IPS-20b (cell line): ENCODE measurements around the gene TMEM86A.

ENCODE experiments used
- H3K27ac ChIP-seq: one replicate; pipeline ENCODE4 v1.5.1; 2013; ENCODE audit warnings: low read length
- H3K27me3 ChIP-seq: 2 replicates; pipeline ENCODE4 v1.6.1; 2013; ENCODE audit warnings: mild to moderate bottlenecking, low read length, inconsistent platforms; ENCODE audit not compliant: insufficient read depth
- H3K36me3 ChIP-seq: 2 replicates; pipeline ENCODE4 v1.6.1; 2013; ENCODE audit warnings: low read depth, mild to moderate bottlenecking, inconsistent platforms, low read length, moderate library complexity; ENCODE audit not compliant: insufficient read depth
- H3K4me1 ChIP-seq: 2 replicates; pipeline ENCODE4 v1.6.1; 2013; ENCODE audit warnings: mild to moderate bottlenecking, control low read depth, inconsistent platforms, low read length, moderate library complexity; ENCODE audit not compliant: insufficient read depth
- H3K4me3 ChIP-seq: 2 replicates; pipeline ENCODE4 v1.5.1; 2013; ENCODE audit warnings: mild to moderate bottlenecking, low read length, inconsistent platforms
- H3K9ac ChIP-seq: 2 replicates; pipeline ENCODE4 v1.6.1; 2013; ENCODE audit warnings: low read depth, mild to moderate bottlenecking, inconsistent platforms, low read length, moderate library complexity
- H3K9me3 ChIP-seq: 2 replicates; pipeline ENCODE4 v1.6.1; 2013; ENCODE audit warnings: mild to moderate bottlenecking, low read depth, low read length, inconsistent platforms; ENCODE audit not compliant: insufficient read depth

TMEM86A gene

DNA sequence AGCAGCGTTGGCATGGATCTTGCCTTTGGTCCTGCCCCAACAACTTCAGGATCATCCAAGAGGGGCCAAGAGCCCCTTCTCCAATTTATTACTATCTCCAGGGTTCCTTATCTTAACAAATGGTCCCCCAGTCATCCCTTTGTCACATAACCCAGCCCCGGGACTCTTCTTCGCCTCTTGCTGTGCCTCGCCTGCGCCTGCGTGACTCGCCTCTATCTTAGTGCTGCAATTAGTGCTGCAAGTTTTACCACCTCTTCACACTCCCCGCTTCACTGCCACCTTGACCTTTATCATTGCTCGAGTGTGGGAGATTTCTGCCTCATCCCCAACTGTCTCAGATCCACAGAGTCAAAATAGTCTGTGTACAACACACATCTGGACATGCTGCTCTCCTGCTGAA is 31.4 kb downstream of the TMEM86A start:
- Histone ChIP-seq H3K27me3 (no peaks in the 10 kb centered on the region), H3K4me1 (peaks cover 6% of the 10 kb centered on the region), H3K4me3 (no peak overlapping the region), H3K27ac (no peak overlapping the region), H3K9me3 (no peaks in the 10 kb centered on the region), H3K9ac (no peak overlapping the region), H3K36me3 (no peaks in the 10 kb centered on the region)

DNA sequence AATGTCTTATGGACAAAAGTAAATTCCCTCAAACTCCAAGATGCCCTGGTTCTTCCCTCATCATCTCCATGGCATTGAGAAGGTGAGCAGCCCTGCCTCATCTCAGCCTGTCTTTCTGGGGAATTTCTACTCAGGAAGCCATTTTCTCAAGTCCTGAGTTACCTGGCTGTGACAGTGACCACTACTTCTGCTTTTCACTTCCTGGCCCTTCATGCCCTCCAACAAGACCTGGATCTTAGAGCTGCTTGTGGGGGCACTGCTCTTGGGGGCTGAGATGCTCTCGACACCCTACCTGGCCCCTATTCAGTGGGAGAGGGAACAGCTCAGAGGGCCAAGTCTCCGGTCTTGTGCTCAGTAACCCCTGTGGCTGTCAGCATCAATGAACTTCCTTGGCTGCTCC is 32.9 kb downstream of the TMEM86A start:
- Histone ChIP-seq H3K4me1 (peaks cover under 1% of the 10 kb centered on the region; the same call in 1 of the 2 replicates), H3K27ac (no peak overlapping the region), H3K27me3 (no peaks in the 10 kb centered on the region), H3K9ac (no peak overlapping the region), H3K4me3 (no peak overlapping the region), H3K36me3 (no peaks in the 10 kb centered on the region), H3K9me3 (no peaks in the 10 kb centered on the region)

DNA sequence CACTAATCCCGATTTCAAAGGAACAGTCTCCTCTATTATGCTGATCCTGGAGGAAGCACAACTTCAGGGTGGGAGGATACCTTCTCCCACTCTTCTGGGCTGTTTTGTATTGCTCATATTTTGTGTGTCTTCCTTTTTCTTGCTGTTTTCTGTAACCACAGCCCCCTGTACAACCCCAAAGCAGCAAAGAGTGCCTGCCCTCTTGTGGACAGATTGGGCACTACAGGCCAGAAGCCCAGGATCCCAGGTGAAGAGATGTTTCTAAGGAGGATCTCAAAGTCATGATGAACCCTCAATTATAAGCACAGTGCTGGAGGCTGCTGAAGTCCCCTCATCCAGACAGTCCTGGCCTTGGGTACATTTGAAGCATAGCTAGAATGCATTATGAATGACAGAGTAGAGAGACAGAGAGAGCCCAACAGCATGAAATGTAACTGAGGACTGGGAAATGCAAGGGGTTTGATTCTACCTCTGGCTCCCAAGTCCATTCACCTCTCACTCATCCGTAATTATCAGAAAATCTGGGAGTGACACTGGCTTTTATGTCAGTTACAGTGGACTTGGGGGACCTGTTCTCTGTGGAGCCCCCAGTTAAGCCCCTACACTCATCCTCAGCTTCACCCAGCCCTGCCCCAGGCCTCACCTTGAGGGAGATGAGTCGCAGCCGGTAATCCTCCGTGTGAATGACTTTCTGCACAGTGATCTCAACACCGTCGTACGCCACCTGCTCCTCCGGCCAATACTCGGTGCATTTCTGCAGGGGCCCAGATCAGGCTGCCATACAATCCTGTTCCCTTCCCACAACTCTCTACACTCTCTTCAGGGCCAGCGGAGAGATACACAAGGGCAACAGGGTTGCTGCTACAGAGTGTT is 33.6 kb downstream of the TMEM86A start:
- no peak overlapping the region for H3K4me3 ChIP-seq
- no peaks in the 10 kb centered on the region for H3K9me3 ChIP-seq
- no peaks in the 10 kb centered on the region for H3K27me3 ChIP-seq

DNA sequence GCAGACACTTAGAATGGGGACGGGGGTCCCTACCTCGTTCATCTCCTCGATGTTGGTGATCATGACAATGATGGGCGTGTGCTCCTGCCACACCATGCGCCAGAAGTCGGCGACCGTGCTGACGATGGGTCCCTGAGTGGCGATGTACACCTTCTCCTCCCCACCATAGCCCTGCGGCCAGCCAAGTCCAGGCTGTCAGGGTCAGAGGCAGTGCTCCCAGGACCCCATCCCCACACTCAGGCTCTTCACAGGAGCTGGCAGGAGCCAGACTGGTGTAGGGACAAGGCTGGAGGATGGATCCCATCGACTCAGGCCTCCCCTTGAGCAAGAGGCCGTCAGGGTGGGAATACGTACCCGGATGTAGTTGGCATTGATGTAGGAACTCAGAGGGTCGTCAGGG is 34.6 kb downstream of the TMEM86A start:
- Histone ChIP-seq H3K4me3 (no peak overlapping the region), H3K9ac (no peak overlapping the region), H3K36me3 (no peaks in the 10 kb centered on the region)

More for the DNA sequence above, 33.6 kb downstream of the TMEM86A start:
- Histone ChIP-seq H3K36me3 (no peaks in the 10 kb centered on the region), H3K27ac (no peak overlapping the region), H3K4me1 (no peaks in the 10 kb centered on the region), H3K9ac (no peak overlapping the region)

DNA sequence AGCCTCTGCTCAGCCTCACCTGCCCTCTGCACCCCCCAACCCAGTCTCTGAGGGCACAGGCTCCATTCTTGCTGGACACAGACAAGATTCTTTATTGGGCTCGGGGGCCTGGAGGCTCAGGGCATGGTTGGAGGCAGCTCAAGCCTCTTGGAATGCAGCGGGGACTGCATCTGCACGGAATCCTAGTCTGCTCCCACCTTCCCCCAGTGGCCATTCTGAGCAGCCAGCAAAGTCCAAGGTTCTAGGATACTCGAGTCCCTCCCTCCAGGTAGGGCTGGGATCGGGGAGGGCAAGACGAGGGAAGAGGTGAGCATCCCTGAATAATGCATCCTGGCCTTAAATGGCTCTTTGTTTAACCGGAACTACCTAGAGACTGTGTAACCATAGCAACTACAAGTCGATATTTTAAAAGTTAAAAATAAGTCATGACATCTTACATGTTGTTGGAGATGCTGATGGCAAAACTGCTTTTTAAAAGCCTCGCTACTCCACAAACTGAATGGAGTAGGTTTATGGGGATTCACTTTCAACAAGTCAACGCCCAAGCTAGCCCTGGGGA is 38.1 kb downstream of the TMEM86A start:
- Histone ChIP-seq H3K4me3 (no peak overlapping the region), H3K9me3 (no peaks in the 10 kb centered on the region), H3K36me3 (no peaks in the 10 kb centered on the region), H3K9ac (no peak overlapping the region), H3K4me1 (no peaks in the 10 kb centered on the region), H3K27ac (no peak overlapping the region), H3K27me3 (no peaks in the 10 kb centered on the region)

More for the DNA sequence above, 34.6 kb downstream of the TMEM86A start:
- H3K4me1 ChIP-seq: no peaks in the 10 kb centered on the region
- H3K27me3 ChIP-seq: no peaks in the 10 kb centered on the region
- no peak overlapping the region for H3K27ac ChIP-seq
- H3K9me3 ChIP-seq: no peaks in the 10 kb centered on the region

DNA sequence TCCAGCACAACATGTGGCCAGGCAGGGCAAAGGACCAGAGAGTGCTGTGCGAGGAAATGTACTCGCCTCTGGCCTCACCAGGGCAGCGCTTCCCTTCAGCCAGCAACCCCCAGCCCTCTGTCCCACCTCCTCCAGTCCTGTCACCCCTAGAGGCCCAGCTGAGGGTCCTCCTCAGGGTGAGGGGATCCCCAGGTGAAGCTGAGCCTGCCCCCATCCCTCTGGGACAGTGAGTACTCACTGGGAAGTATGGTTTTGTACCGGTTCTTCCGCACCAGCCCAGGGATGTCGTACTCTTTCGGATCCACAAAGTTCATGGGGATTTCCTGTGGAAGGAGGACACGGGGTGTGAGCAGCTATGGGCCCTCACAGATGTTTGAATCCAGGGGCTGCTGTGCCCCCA is 39.1 kb downstream of the TMEM86A start:
- no peak overlapping the region for H3K27ac ChIP-seq
- H3K9me3 ChIP-seq: no peaks in the 10 kb centered on the region
- no peaks in the 10 kb centered on the region for H3K27me3 ChIP-seq
- no peaks in the 10 kb centered on the region for H3K4me1 ChIP-seq
- H3K4me3 ChIP-seq: no peak overlapping the region
- no peaks in the 10 kb centered on the region for H3K36me3 ChIP-seq
- no peak overlapping the region for H3K9ac ChIP-seq

DNA sequence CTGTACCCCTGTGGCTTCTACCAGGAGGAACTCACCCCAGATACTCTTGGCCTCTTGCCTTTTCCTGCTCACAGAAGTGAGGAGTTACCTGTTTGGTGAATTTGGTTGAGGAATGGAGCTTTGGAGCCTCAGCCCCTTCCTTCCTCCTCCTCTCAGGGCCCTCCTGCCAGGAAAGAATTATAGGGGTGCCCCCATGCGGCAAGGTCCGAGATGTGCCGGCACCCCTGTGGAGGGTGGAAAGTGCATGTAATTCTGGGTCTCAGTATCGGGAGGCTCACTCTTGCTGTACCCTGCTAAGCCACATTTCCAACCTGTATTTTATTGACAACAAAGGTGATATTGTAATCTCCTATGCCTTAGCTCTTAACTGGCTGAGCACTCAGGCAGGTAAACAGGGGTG is 41.1 kb downstream of the TMEM86A start:
- no peaks in the 10 kb centered on the region for H3K9me3 ChIP-seq

DNA sequence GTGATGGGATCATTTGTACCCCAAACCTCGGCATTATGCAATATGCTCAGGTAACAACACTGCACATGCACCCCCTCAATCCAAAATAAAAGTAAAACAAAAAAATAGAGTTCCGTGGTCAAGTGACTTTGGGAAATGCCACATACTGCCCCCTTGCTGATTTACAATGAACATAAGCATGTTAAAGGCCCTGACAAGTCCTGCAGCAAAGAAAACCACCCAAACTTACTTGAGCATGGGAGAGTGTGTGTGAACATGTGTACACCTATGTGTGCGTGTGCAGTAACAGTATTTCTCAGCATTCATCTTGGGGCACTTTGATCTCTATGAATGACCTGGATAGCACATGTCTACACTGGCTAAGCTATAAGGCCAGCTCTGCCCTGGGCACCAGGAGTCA is 43.2 kb downstream of the TMEM86A start:
- Histone ChIP-seq H3K9me3 (no peaks in the 10 kb centered on the region), H3K27me3 (no peaks in the 10 kb centered on the region), H3K4me1 (no peaks in the 10 kb centered on the region), H3K4me3 (no peak overlapping the region), H3K36me3 (no peaks in the 10 kb centered on the region), H3K9ac (no peak overlapping the region), H3K27ac (no peak overlapping the region)

More for the DNA sequence above, 41.1 kb downstream of the TMEM86A start:
- Histone ChIP-seq H3K4me3 (no peak overlapping the region), H3K27me3 (no peaks in the 10 kb centered on the region), H3K4me1 (no peaks in the 10 kb centered on the region), H3K27ac (no peak overlapping the region), H3K36me3 (no peaks in the 10 kb centered on the region), H3K9ac (no peak overlapping the region)

DNA sequence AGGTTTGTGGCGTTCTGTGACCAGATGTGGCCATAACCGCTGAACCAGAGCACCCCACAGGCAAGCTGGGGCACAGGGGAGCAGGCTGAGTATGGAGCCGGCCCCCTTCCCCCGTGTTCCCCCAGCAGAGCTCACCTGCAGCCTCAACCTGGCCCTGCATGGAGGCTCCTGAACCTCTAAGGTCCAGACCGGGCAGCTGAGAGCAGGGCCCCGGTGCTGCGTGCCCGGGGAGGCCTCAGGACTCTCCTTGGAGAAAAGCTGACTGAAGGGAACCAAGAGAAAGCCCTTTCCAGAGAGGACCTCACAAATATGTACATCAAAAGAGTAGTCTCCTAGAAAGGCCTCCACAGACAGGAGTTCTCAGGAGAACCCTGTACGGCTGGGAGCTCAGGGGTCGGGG is 44.8 kb downstream of the TMEM86A start:
- no peak overlapping the region for H3K4me3 ChIP-seq
- no peaks in the 10 kb centered on the region for H3K27me3 ChIP-seq
- no peaks in the 10 kb centered on the region for H3K4me1 ChIP-seq
- H3K9ac ChIP-seq: no peak overlapping the region
- H3K9me3 ChIP-seq: no peaks in the 10 kb centered on the region
- H3K27ac ChIP-seq: no peak overlapping the region
- no peaks in the 10 kb centered on the region for H3K36me3 ChIP-seq

DNA sequence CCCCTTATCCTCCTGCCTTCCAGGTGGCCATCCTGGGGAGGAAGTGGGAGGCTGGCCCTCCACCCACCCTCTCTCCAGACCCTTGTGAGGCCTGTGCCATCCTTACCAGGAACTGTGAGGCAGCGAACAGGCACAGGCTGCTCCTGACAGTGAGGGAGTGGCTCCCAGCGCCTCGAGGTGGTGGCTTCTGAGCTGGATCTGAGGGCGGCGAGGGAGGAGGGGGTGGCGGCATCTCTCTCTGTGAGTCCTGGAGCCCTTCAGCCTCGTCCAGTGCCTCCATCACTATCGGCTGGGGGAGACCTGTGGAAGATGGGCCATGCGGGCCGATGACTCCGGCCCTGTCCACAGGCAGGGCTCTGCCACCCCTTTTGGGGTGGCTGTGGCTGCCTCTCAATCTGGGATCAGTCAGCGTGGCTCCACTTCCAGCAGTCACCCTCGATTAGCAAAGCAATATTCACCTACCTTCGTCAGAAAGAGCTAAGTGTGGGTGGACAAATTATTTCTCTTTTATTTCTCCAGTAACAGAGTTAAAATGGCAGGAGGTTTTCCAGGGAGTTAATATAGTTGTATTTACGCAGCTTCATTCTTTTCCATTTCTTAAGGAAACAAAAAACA is 45.4 kb downstream of the TMEM86A start:
- Histone ChIP-seq H3K27me3 (no peaks in the 10 kb centered on the region), H3K27ac (no peak overlapping the region), H3K36me3 (no peaks in the 10 kb centered on the region), H3K9ac (no peak overlapping the region), H3K9me3 (no peaks in the 10 kb centered on the region), H3K4me3 (no peak overlapping the region), H3K4me1 (peaks cover 2% of the 10 kb centered on the region; the same call in 1 of the 2 replicates)

DNA sequence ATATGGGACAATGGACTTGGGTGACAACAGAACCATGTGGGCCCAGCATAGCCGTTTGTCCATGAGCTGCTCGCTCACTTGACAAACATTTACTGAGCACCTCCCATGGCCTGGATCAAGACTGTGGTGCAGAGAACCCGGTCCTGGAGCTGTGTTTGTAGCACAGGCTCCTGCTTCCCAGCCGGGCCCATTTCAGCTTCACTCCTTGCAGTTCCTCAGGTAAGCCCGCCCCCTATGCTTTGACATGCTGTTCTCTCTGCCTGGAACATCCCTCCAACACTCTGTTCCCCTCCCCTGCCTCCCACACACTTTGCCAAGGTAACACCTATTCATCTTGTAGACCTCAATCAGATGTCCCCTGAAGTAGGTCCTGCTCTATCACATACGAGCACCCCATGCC is 46.7 kb downstream of the TMEM86A start:
- peaks cover 6% of the 10 kb centered on the region for H3K4me1 ChIP-seq
- no peaks in the 10 kb centered on the region for H3K36me3 ChIP-seq
- no peaks in the 10 kb centered on the region for H3K27me3 ChIP-seq
- no peak overlapping the region for H3K27ac ChIP-seq
- no peaks in the 10 kb centered on the region for H3K9me3 ChIP-seq
- no peak overlapping the region for H3K4me3 ChIP-seq
- no peak overlapping the region for H3K9ac ChIP-seq
